HUES6 (cell line): Measurements from ENCODE around the gene MTA1.

Source experiments
- H3K27ac ChIP-seq: 2 replicates; pipeline ENCODE4 v1.7.0; 2013; ENCODE audit warnings: low read depth, mild to moderate bottlenecking, low read length, inconsistent platforms
- H3K27me3 ChIP-seq: 2 replicates; pipeline ENCODE4 v1.6.1; 2013; ENCODE audit warnings: low read length; ENCODE audit not compliant: control insufficient read depth, insufficient read depth
- H3K36me3 ChIP-seq: 2 replicates; pipeline ENCODE4 v1.6.1; 2013; ENCODE audit warnings: low read length; ENCODE audit not compliant: control insufficient read depth, insufficient read depth
- H3K4me1 ChIP-seq: 2 replicates; pipeline ENCODE4 v1.6.1; 2013; ENCODE audit warnings: low read length; ENCODE audit not compliant: control insufficient read depth, insufficient read depth
- H3K4me3 ChIP-seq: 2 replicates; pipeline ENCODE4 v1.5.1; 2013; ENCODE audit warnings: low read depth, low read length
- H3K9ac ChIP-seq: one replicate; pipeline ENCODE4 v1.6.1; 2013; ENCODE audit warnings: mild to moderate bottlenecking, low read length
- H3K9me3 ChIP-seq: 2 replicates; pipeline ENCODE4 v1.6.1; 2013; ENCODE audit warnings: low read depth, low read length; ENCODE audit not compliant: control insufficient read depth, insufficient read depth

MTA1 gene

DNA sequence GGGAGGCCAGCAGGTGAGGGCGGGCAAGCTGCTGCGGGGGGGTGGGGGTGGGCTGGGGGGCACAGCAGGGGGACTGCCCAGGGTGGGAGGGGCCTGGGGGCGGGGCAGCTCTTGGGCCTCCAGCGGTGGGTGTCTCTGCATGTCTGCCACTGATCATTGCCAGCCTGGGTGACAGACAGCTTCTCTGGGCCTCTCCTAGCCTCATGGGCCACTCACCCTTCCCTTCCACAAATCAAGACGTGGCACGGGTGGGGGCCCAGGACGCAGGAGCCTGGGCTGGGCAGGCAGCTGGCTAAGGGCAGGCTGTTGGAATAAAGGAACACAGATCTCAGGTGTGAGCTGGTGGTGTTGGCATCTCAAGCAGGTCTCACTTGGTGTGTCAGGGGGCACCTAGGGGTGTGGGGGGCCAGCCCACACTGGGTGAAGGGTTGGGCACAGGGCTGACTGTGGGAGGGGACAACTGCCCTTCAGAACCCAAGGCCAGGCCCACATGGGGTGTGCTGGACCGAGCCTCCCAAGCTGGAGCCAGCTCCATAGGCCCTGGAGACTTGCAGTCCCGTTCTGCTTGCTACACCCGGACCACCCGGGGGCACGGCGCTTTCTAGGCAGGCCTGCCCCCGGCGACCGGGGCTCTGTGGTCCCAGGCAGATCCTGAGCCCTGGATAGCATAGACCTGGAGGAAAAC, 74.4 kb downstream of the MTA1 start:
- Histone ChIP-seq H3K27ac (no peak overlapping the region), H3K4me1 (peaks cover 10% of the 10 kb centered on the region; the same call in 1 of the 2 replicates), H3K9ac (no peak overlapping the region), H3K4me3 (no peak overlapping the region), H3K36me3 (peaks cover 6% of the 10 kb centered on the region; the same call in 1 of the 2 replicates), H3K9me3 (no peaks in the 10 kb centered on the region), H3K27me3 (peaks cover 3% of the 10 kb centered on the region; the same call in 1 of the 2 replicates)

DNA sequence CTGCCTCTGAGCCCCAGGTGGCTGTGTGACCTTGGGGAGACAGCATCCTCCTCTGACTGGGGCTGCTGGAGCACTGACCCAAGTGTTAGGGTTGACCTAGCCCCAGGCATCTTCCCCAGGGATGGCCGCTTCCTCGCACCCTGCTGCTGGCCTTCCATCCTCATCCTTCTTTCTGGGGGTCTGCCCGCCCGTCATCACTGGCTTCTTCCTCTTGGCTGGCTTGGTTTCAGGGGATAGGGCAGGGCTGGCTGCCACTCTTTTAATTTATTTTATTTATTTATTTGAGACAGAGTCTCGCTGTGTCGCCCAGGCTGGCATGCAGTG, 74.9 kb downstream of the MTA1 start:
- no peak overlapping the region for H3K27ac ChIP-seq
- H3K9ac ChIP-seq = no peak overlapping the region
- no peaks in the 10 kb centered on the region for H3K27me3 ChIP-seq
- H3K9me3 ChIP-seq = no peaks in the 10 kb centered on the region
- H3K4me1 ChIP-seq = peaks cover 7% of the 10 kb centered on the region; the same call in 1 of the 2 replicates
- peaks cover 6% of the 10 kb centered on the region; the same call in 1 of the 2 replicates for H3K36me3 ChIP-seq
- H3K4me3 ChIP-seq = no peak overlapping the region

DNA sequence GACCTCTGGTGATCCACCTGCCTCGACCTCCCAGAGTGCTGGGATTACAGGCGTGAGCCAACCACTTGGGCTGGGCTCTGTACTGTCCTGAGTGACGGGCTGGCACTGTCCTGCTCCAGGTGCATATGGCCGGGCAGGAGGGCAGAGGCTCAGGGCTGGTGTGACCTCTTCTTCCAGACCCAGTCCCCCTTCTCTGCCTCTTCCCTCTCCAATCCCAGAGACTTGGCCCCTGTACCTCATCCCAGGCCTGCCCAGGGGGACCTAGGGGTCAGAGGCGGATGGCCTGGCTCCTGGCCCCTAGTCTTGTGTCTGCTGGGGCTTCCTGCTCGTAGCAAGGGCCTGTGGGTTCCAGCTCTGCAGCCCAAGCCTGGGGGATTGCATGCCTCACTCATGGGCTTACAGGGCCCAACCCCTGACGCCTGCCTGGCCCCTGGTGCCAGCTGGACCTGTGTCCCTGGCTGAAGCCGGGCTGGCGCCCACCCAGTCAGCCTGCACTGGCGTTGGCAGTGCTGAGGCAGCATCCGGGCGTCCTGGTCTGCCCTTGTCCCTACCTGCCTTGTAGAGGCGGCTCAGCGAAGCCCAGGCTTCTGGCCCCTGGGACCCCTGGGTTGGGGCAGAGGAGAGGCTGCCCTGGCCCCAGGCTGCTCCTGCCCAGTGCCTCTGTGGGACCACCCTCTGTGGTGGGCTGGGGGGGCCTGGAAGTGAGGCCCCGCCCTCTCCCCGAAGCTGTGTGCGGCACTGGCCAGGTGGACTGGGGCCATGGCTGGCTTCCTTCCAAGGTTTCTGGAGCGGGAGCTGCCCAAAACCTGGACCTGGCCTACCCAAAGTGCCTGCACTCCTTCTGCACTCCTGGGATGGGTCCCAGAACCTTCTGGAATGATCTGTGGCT, 75.7 kb downstream of the MTA1 start:
- no peaks in the 10 kb centered on the region for H3K27me3 ChIP-seq
- H3K9me3 ChIP-seq = no peaks in the 10 kb centered on the region
- H3K36me3 ChIP-seq = peaks cover 6% of the 10 kb centered on the region; the same call in 1 of the 2 replicates
- no peak overlapping the region for H3K9ac ChIP-seq
- peaks cover 7% of the 10 kb centered on the region; the same call in 1 of the 2 replicates for H3K4me1 ChIP-seq
- H3K4me3 ChIP-seq = no peak overlapping the region
- no peak overlapping the region; the same call in 1 of the 2 replicates for H3K27ac ChIP-seq

DNA sequence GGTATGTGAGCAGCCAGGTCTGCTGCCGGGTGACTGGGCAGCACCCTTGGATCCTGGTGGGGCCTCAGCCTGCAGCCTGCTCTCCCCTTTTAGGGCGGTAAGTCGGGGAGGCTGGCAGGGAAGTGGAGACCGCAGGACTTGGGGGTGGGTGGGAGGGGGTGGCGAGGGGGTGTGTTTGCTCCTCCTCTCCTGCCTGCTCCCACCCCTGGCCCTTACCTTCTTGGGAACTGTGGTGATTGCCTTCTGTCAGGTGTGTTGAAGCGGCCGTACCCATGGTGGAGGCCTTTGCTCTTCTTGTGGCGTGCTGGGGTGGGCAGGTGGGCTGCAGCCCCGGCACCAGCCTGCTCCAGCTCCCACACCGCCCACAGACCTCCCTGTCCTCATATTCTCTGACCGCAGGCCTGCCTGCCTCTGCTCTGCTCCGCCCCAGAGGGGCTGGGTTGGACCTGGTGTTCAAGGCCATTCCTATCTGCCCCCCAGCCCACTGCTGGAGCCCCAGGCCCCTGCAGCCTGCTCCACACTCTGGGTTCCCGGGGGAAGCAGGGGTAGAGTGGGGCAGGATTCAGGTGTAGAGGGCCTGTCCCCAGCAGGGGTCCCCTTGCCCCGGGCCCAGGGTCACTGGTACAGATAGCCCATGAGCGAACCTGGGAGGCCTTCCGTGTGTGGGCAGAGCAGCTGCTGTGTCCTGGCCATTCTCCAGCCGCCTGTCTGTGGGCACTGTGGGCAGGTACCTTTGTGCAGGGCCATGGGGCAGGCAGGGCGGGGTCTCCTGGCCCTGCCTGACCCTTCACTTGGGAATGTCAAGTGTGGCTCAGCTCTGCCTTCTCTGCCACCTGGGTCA, 76.6 kb downstream of the MTA1 start:
- no peak overlapping the region for H3K27ac ChIP-seq
- H3K4me1 ChIP-seq = peaks cover 10% of the 10 kb centered on the region; the same call in 1 of the 2 replicates
- no peak overlapping the region for H3K4me3 ChIP-seq
- no peak overlapping the region for H3K9ac ChIP-seq
- H3K9me3 ChIP-seq = no peaks in the 10 kb centered on the region
- no peaks in the 10 kb centered on the region for H3K27me3 ChIP-seq
- H3K36me3 ChIP-seq = peaks cover 6% of the 10 kb centered on the region; the same call in 1 of the 2 replicates

DNA sequence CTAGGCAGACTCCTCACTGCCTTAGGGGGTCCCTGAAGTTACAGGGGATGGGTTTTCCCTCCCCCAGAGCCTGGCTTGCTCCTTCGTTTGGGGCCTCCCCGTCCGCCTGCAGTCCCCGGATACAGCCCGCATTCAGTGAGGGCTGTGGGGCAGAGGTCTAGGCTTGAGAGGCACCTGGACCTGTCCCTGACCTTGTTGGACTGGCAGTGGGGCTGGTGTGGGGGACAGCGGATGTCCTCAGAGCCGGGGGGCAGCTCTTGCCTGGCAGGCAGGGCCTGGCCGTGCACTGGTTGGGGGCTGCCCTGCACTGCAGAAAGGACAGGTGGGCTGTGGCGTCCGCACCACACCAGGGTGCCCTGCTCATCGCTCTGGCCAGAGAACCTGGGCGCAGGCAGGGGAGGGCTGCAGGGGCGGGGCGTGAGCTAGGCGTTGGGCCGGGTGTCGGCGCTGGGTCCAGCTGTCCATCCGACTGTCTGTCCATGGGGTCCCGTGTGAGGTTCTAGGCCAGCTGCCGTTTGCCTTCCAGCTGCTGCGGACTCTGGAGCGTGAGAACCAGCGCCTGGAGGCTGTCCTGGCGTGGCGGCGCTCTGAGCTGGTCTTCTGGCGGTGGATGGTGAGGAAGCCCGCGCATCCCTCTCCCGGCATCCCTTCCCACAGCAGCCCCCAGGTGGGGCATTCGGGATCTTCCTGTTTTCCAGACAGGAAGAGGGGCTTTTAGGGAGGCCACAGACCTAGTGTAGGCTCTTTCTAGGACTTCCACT, 77.4 kb downstream of the MTA1 start:
- no peaks in the 10 kb centered on the region for H3K27me3 ChIP-seq
- H3K4me3 ChIP-seq = no peak overlapping the region
- no peak overlapping the region for H3K9ac ChIP-seq
- H3K4me1 ChIP-seq = peaks cover 7% of the 10 kb centered on the region; the same call in 1 of the 2 replicates
- no peaks in the 10 kb centered on the region for H3K9me3 ChIP-seq
- peaks cover 6% of the 10 kb centered on the region; the same call in 1 of the 2 replicates for H3K36me3 ChIP-seq
- no peak overlapping the region for H3K27ac ChIP-seq

DNA sequence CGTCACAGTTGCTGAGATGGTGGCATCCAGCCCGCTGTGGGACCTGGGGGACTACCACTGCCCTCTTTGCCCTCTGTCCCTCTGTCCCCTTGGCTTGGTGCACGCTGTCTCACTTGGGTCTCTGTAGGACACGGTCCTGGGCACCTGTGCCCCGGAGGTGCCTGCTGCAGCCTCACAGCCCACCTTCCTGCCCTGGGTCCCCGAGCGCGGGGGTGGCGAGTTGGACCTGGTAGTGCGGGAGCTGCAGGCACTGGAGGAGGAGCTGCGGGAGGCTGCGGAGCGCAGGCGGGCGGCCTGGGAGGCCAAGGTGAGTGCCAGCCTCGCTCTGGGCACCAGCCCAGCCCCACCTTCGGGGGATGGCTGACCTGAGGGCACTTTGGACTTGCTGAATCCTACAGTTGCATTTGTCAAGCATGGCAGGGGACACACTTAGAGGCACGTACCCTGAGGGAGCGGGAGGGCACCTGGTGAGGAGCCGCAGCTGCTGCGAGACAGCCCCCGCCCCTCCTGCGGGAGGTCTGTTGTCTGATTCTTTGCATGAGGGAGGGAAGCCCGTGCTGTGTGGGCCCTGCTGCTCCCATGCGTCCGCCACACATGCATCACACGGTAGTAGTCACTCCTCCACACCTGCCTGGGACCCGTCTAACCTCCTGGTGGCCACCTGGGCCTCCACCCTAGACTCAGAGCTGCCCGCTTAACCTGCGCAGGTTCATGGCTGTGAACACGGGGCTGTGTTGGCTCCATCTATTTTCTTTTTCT, 78.2 kb downstream of the MTA1 start:
- Histone ChIP-seq H3K27me3 (no peaks in the 10 kb centered on the region), H3K36me3 (peaks cover 6% of the 10 kb centered on the region; the same call in 1 of the 2 replicates), H3K9me3 (no peaks in the 10 kb centered on the region; the same call in 1 of the 2 replicates), H3K9ac (no peak overlapping the region), H3K4me3 (no peak overlapping the region), H3K4me1 (peaks cover 7% of the 10 kb centered on the region; the same call in 1 of the 2 replicates), H3K27ac (no peak overlapping the region)

DNA sequence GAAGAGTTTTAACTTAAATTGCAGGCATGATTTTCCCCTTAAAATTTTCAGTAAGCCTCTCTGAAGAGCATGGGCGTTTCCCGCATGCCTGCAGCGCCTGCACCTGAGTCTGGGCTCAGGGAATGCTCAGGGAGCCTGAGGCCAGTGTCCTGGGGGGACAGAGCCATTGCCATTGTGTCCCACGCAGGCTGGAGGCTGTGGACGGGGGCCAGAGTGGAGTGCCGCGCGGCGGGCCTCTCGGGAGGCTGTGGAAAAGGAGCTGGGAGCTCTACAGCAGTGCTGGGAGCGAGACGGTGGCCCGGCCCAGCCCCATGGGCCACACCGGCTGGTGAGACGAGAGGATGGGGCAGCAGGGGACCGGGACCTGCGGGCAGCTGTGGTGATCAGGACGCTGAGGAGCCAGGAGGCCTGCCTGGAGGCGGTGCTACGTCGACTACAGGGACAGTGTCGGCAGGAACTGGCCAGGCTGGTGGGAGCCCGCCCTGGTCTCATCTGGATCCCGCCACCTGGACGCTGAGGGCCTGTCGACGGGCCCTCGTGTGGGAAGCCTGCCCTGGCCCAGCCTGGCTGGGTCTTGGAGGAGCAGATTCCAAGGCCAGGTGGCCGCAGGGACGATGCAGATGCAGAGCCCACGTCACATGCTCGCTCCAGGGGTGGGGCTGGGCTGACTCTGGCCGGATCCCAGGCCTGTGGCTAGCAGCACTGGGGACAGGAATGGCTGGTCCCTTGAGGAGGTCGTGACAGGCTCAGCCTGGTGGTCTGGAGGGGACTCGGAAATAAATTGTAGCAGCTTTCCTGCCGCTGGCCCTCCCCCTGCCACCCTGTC, 79.0 kb downstream of the MTA1 start:
- H3K9me3 ChIP-seq = no peaks in the 10 kb centered on the region; the same call in 1 of the 2 replicates
- no peak overlapping the region for H3K4me3 ChIP-seq
- no peaks in the 10 kb centered on the region for H3K27me3 ChIP-seq
- no peak overlapping the region for H3K9ac ChIP-seq
- peaks cover 3% of the 10 kb centered on the region; the same call in 1 of the 2 replicates for H3K36me3 ChIP-seq
- peaks cover 7% of the 10 kb centered on the region; the same call in 1 of the 2 replicates for H3K4me1 ChIP-seq
- peak overlapping the region; percentile 33; the same call in 1 of the 2 replicates for H3K27ac ChIP-seq

DNA sequence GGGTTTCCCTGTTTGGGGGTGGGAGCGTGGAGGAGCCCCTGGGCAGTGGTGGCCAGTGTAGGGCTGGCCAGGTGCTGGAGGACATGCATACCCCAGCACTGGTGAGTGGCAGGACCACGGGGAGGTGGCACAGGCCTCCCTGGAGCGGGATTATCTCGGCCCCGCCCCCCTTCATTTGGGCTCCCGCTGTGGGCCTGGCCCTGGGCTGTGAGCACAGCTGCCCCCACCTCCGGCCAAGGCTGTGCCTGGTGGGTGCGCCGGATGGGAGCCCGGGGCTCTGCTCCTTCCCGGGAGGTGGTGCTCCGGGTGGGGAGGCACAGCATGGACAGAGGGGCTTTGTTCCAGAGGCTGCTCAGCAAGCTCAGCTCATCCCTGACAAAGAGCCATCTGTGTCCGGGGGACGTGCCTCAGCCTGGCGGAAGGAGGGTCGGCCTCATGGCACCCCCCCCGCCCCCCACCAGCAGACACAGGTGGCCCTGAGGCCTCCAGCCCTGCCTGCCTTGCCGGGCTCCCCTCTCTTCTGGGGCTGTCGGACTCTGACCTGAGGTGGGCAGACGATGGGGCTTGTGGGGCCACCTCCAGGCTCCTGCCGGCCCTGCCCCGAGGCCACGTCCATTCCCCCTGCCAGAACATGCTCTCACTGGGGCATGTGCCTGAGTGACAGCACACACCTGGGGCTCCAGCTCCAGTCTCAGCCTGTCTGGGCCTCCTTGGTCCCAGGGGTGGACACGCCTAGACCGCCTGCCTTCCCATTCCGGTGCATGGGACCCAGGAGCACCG, 79.8 kb downstream of the MTA1 start:
- Histone ChIP-seq H3K9ac (no peak overlapping the region), H3K4me1 (peaks cover 7% of the 10 kb centered on the region; the same call in 1 of the 2 replicates), H3K9me3 (no peaks in the 10 kb centered on the region; the same call in 1 of the 2 replicates), H3K36me3 (peaks cover 3% of the 10 kb centered on the region; the same call in 1 of the 2 replicates), H3K27ac (peak overlapping the region; percentile 33; the same call in 1 of the 2 replicates), H3K27me3 (no peaks in the 10 kb centered on the region), H3K4me3 (no peak overlapping the region)
